Activated CD8-positive, alpha-beta memory T cell treated with anti-CD3 and anti-CD28 coated beads for 1 hour (primary cell): ENCODE measurements around the gene PGRMC1.
"Not testable (repeated sequence)": the region's sequence is repeated elsewhere in the genome, so short reads cannot be mapped to it uniquely, and the experiment has no call there.

ENCODE experiments used
- DNase-seq, 2 donors: peaks; one replicate each; pipeline ENCODE4 v3.0.0-alpha.2; 2020; ENCODE audit warnings: low read depth in 1 of 2; ENCODE audit errors: extremely low read depth in 1 of 2

The PGRMC1 gene

DNA sequence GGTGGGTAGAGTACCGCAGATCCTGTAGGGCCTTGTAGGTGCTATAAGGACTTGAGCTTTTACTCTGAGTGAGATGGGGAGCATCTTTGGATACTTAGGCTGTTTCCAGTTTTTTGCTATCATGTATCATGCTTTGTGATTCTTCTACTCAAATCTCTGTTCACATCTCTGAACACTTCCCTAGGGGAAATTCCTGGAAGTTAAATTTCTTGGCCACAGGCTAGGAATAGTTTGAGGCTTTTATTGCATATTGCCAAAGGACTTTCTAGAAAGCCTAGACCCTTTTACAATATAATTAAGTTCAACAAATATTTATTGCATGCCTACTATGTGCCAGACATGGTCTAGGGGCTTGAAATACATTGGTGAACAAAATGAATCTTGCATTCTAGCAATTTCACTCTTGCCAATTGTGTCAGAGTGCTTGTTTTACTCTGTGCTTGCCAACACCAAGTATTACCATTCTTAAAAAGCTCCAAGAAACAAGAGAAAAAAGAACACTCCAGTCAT is 4.1 kb upstream of the PGRMC1 start:
- DNase-seq, result no peak

DNA sequence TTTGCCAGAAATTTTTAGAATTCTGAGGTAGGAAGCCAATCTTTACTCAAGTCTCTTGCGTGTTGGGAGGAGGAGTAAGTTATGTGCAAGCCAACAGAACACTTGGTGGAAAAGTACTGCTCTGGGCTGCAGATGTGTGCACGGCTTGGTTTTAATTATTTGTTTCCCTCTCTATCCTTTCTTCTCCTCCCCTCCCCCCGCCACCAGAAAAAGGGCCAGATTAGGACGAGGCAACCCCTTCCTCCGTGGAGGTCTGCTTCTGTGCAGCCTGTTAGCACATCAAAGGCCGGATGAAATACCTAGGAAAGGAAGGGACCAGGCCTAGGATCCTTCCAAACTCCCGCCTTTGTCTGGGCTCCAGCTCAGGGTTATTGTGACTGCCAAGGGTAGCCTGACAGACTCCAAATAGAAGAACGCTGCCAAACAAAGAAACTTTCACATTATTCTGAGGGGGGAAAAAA is 1.0 kb upstream of the PGRMC1 start:
- DNase-seq, result no peak

DNA sequence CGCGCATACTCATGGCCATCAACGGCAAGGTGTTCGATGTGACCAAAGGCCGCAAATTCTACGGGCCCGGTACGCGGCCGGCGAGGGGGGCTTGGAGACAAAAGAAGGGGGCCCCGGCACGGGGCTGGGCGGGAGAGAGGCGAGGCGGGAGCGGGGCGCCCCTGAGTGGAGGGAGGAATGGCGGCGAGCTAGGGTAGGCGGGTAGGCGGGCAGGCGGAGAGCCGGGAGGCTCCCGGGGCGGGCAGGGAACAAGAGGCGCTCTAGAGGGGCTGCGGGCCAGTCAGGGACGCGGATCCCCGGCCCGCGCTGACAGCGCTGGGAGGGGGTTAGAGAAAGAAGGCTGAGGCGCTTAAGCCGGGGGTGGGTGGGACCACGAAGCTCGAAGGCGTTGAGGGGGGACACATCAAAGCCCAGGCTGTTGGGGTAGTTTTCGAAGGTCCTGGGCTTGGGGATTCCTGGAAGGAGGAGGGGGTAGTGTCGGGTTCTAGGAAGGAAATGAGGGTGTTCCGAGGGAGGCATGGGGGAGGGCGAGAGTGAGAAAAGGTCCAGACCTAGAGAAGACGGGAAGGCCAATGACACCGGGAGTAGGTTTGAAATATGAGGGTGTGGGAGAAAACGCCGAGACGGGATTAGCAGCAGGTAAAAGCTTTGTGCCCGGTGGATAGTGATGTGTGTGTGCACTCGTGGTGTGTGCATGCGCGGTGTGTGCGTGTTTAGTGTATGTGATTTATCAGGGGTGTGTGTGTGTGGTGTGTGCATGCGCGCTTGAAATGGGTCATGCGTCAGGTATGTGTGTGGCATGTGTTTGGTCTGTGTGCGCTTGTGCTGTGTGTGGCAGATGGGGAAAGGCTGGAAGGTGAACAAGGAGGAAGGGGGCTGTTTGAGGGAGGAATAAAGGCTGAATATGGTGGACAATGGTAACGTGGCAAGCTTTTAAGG is 807 bp downstream of the PGRMC1 start:
- peak in 1 of 2 donors; percentile 1 for DNase-seq

DNA sequence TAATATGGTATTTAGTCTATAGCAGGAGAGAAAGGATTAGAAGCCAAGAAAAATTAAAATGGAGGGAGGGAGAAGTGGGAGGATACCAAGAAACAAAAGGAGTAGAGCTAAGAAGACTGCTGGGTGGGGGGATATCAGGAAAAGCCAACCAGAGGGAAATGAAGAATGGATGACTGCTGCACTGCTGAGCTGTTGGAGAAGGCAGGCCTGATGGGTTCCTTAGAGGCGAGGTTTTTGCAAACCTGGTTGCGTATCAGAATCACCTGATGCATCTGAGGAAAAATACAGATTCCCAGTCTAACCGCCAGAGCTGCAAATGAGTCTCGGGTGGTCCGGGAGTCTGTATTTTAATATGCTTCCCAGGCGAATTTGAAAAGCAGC is 1.5 kb downstream of the PGRMC1 start:
- no peak for DNase-seq

DNA sequence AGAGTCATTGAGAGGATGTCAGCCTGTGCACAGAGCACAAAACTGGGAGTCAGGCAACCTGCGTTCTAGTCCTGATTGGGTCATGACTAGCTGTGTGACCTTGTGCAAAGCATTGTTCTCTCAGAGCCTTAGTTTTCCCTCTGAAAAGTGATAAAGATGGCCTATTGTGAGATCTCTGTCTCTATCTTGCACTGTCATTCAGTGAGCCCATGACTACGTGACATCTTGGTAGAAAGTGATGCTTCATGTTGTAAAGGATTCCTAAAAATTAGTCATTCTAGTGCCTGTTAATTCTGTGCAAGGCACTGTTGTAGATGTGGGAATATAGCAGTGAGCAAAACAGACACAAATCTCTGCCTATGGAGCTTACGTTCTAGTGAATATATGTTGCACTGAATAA is 2.5 kb downstream of the PGRMC1 start:
- no peak for DNase-seq

DNA sequence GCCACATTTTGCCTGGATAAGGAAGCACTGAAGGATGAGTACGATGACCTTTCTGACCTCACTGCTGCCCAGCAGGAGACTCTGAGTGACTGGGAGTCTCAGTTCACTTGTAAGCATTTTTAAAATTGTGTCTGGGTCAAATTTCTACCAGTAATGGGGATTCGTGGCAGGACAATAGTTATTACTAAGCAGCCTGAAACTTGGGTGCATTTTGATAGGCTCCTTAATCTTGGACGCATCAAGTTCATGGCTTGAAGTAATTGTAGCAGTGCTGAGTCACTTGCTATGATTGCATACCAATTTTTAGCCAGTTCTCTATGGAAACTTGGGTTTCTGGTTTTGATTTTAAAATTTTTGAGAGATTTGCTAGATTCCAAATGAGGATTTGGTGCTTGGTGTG is 4.3 kb downstream of the PGRMC1 start:
- no peak for DNase-seq

DNA sequence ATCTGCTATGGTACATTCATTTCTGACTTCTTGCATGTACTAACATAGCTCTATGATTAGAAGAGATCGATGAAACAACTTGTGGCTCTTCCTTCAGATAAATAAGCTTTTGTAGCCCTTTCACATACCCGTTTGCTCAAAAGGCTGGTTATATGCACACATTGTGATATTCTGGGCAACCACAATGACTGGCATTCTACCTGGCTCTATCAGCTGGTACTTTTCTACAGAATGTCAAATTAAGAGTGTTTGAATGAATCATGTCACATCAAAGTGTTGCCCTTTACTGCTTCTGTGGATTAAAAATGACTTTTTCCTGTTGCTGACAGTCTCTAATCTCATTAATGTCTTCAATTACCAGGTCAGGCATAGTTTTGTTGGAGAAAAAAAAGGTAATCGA is 11.6 kb downstream of the PGRMC1 start:
- no peak for DNase-seq

DNA sequence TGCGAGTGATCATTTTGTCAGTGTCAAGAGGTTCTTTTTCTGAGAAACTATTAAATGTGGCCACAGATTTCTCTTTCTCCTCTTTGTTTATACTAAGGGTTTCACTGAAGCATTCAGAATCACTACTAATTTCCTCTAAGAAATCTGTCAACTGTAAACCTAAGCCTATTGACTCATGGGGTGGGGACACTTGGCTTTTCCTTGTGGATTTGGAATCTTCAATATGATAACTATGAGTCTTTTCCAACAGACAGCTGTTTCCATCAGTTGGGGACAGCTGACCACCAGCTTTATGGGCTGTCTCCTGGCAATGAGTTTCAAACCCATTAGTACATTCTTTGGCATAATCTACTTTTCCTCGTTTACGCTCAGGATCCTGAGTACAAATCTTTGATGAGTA is 13.8 kb downstream of the PGRMC1 start:
- DNase-seq, result no peak

DNA sequence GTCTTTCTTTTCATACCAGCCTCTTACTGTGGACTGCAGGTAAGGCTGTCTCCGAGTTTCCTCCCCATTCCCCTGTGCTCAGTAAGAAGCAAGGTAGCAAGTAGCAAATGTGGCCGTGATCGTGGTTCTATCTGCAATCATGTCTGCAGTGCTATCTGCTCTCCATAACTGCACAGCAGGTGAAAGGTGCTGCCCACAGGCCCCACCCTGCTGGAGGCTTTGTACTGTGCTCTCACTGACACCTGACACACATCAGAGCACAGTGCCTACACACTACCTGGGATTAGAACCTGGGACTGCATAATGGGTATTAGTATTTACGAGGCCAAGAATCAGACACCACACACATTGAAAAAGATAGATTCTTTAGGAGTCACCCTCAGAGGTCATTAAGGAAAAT is 15.3 kb downstream of the PGRMC1 start:
- no peak for DNase-seq

DNA sequence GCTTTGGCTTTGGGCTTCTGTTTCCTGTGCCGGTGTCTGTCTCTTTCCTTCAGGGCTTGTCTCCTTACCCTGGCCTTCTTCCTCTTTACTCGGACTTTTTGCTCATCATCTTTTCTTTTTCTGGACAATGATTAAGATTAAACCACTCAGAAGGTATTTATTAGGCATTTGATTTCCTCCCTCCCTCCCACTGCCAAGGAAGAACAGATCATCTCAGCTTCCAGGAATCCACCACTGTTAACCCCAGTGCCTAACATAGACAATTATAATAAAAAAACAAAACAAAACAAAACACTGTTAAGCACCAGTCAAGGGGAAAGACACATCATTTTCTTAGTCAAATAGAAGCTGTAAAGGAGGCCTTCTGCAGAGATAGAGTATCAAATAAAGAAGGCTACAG is 16.6 kb downstream of the PGRMC1 start:
- DNase-seq, result no peak

DNA sequence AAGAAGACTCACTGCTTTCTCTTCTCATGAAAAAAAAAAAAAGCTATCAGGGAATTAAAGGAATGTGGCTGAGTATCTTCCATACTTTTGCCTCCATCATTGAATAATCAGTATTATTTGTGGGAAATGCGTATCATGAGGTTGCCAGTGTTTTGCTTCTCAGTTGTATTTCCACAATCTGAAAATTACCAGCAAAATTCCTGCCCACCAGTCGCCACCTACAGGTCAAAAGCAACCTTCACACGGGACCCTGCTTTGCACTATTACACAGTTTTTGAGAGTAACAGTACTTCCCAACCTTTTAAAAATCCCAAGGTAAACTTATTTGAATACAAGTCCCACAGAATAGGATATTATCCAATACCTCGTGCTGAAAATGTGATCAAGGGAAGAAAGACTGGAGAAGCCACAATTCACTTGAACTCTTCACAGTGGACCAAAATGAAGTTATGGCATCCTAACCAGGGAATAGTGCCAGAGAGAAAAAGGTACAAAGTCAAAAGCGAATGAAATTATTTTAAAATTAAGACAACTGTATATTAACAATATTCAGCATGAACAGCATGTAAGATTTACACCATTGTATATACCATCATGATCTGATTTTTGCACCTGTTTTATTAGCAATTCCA is 30.4 kb downstream of the PGRMC1 start:
- no peak for DNase-seq

DNA sequence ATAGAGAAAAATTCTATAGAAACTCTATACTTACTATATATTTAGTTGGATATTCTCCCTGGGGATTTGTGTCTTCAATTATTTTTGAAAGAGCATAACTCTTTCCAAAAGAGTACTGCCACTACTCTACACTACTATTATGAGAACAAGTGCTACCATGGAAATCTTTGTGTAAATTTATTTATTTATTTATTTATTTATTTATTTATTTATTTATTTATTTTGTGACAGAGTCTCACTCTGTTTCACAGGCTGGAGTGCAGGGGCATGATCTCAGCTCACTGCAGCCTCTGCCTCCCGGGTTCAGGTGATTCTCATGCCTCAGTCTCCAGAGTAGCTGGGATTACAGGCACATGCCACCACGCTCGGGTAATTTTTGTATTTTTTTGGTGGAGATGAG is 31.0 kb downstream of the PGRMC1 start:
- not testable (repeated sequence) for DNase-seq

DNA sequence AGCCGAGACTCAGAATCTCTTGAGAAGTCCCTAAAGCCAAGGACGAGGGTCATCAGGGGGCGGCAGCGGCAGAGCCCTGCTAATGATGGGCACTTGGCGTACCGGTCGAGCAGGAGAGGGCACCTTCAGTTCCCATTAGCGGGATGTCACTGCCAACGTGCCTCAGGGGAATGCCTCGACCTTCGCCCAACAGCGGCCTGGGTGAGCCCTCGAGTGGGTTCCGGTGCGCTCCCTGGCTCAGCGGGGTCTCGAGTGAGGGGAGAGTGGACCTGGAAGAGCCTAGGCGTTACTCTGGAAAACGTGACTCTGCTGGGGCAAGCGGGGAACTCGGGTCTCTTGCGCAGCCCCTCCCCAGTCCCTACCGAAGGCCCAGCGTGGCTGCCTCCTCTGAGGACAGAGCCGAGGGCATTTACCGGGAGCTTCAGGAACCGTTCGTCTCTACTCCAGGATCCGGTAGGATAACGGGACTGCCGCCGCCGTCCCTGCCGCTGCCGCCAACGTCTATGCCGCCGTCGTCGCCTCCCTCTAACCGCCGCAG is 36.9 kb downstream of the PGRMC1 start:
- DNase-seq, result no peak

DNA sequence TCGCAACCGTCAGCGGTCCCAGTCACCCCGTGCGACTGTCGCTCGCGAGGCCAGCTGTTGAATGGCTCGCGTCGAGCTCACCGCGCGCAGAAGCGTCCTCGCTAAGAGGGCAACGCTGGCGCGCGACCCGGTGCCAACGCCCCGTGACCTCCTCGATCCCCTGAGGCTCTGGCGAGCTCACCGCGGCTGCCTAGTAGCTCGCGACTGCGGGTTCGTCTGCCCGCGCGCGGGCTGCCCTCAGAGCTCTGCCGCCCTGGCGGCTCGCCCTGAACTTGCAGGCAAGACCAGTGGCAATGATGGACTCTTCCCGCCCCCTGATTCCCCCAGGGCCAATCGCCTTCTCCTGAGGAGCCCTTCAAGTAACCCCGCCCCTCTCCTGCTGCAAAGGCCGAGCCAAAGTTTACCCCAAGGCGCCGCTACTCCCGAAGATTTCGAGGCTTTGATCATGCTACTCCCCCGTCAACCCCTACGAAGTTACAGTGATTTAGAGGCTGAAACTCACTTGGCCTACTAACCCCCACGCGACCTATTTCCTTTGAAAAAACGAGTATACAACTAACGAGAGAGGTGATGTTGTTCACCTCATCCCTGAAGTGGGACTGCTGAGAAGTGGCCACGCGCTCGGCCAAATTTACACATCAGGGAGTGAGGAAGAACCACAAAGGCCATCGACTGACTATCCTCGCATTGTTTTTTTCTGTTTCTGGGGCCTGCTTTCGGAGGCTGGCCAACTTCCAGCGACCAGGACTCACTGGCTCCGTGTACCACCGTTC is 37.5 kb downstream of the PGRMC1 start:
- no peak for DNase-seq

DNA sequence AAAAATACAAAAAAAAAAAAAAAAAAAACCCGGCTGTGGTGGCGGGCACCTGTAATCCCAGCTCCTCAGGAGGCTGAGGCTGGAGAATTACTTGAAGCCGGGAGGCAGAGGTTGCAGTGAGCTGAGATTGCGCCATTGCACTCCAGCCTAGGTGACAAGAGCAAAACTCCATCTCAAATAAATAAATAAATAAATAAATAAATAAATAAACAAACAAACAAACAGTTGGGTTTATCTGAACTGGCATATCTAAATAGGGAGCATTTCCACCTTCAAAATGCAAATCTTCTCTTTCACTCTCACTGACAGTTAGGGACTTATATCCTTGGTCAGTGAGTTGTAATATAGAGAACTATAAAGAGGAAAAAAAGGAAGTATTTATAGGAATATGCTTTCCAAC is 46.3 kb downstream of the PGRMC1 start:
- DNase-seq, result not testable (repeated sequence)

DNA sequence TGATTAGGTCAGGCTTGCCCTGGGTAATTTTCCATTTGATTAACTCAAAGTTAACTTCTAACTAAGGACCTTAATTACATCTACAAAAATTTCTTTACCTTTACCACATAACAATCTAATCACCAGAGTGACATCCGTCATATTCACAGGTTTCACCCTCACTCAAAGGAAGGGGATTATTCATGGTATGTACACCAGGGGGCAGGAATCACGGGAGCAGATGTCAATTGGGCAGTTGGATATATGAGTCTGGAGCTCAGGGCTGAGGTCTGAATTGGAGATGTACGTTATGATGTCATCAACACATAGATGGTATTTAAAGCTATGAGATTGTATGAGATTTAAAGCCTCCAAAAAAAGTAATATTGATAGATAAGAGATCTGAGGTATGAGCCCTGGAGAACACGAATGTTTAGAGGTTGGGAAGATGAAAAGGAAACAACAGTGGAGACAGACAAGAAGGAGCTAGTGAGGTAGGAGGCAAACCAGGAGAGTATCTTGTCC is 52.9 kb downstream of the PGRMC1 start:
- no peak for DNase-seq

DNA sequence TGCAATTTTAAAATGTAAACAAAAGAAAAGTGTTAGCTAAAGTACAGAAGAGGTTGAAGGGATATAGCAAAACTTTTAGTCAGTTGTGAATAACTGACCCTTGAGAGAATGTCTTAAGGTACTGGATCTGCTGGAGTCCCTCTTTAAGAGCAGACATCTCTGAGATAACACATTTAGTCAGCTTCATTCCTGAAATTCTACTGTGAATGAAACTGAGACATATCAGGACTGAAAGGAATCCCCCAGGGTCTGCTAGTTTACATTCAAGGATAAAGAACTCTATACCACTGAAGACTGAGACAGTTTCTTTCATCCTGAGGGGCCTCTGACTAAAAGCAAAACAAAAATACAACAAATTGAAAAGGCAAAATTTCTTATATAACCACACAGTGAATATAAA is 54.4 kb downstream of the PGRMC1 start:
- DNase-seq, result no peak

DNA sequence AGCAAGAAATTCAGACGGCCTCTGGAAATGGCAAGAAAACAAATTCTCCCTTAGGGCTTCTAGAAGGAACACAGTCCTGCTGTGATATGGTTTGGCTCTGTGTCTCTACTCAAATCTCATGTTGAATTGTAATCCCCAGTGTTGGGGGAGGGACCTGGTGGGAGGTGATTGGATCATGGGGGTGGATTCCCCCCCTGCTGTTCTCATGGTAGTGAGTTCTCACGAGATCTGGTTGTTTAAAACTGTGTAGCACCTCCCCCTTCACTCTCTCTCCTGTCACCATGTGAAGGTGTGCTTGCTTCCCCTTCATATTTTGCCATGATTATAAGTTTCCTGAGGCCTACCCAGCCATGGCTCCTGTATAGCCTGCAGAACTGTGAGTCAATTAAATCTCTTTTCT is 55.2 kb downstream of the PGRMC1 start:
- not testable (repeated sequence) for DNase-seq

DNA sequence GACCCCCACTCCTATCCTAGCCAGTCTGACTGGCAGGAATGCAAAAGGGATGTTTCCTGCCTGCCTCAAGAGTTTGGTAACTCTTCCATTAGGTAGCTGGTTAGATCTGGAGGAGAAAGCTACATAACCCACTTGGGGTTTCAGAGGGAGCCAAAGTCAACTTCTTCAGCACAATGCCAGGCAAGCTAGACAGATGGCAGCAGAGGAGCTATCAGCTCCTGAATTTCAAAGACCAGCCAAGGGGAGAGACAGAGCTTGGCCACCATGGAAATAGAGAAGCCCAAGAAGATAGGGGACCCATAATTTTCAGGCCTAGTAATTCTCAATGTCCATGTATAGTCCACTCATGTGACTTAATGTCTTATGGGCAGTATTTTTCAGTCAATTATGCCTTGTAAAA is 56.4 kb downstream of the PGRMC1 start:
- no peak for DNase-seq
